T47D (cell line): ENCODE results near the gene BANK1.

Experiments
- DNase-seq, 2 experiments: peaks; one replicate each; pipeline versions ENCODE4 v3.0.0 to v3.0.0-alpha.2; 2011 to 2012; ENCODE audit warnings: low read depth in 1 of 2, low spot score in 1 of 2
- JUND ChIP-seq: IDR thresholded peaks from 2 replicates; pipeline ENCODE4 v1.6.1; 2012; ENCODE audit warnings: low read depth
- in situ Hi-C: cut with HindIII; loops from 2 replicates; pipeline ENCODE4 v1.10.0; 2016; ENCODE audit warnings: low sequenced_read_pairs, low pct_unique_long_range_greater_than_20kb

The BANK1 gene

GRCh38 chr4:101790521-101791181 is at the start of gene BANK1:
TSS of gene BANK1 (plus strand) at chr4:101790730. CDS start at chr4:101790881, 151 bp downstream.
- in situ Hi-C loops: no loop called here
- no peak for TF ChIP-seq JUND
- no peak for DNase-seq

DNA sequence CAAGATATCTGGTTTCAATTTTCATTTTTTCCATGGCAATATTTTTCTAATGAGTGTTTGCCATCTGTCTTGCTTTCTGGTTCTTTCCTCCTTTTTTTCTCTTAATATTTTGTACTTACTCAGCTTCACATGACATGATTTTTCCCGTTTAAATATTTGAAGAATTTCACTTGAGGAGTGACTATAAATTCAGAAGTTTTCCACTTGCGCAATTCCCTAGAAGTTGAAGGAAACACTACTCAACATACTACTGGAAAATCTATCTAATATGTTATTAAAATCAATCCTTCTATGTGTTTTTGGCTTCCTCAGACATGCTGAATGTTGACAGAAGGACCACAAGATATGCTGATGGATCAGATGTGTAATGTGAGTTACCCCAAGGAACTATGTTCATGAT is 36.8 kb upstream of the BANK1 start:
- in situ Hi-C loops: no loop called here
- DNase-seq: no peak
- no peak for TF ChIP-seq JUND

DNA sequence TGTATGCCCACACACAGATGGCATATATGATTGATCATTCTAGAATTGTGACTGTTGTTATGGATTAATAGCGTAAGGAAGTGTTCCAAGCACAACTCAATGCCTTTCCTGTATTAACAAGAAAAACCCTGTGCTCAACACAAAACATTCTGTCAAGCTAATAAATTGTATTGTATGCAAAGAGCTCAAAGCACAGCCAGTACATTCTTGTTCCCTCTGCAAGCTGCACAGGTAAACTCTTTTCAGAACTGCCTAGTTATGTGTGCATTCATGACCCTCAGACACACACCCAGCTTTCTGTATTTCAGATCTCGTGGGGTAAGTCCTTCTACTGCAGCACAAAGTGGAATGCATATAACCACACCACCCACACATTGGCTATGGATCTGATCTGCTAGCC is 34.3 kb upstream of the BANK1 start:
- no peak for TF ChIP-seq JUND
- in situ Hi-C loops: no loop called here
- no peak for DNase-seq

DNA sequence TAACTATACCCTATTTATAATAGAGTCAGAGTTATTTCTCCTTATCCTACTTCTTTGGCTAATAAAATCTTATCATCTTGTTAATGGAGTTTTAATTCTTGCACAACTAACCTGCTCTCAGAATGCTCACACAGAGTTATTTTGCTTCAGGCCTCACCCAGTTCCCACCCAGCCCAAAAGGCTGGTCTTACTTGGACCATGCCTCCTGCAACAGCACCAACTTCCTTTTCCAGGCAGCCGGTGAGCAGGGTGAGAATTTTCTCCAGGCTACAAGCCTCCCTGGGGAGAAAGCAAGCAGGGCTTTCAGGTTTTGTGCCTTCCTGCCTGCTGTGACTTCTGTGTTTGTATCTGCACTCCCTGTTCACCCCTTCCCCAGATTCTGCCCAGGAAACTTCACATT is 29.1 kb upstream of the BANK1 start:
- DNase-seq: no peak
- TF ChIP-seq JUND: no peak
- in situ Hi-C loops: no loop called here

DNA sequence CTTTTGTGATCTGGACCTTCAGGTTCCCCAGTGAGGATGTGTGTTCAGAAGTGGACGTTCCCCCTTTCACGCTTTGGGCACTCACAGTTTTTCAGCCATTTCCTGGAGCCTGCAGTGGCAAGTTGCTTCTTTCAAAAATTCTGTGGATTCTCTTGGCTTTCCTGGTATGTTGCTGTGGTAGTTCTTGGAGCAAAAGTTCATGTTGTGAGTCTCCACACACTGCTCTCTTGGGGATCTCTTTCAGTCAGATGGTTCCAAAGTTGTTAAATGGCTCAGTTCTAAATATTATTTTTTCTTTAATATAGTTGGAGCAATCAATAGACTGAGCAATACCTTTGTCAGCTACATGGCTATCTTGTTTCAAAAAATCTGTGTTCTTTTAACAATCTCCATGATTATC is 28.5 kb upstream of the BANK1 start:
- in situ Hi-C loops: no loop called here
- TF ChIP-seq JUND: no peak
- no peak for DNase-seq

GRCh38 chr4:101762534-101762933 is 28.0 kb upstream of the BANK1 start:
- no peak for DNase-seq
- in situ Hi-C loops: no loop called here
- TF ChIP-seq JUND: no peak

- DNase-seq: no peak
- no peak for TF ChIP-seq JUND
- in situ Hi-C loops: no loop called here
Measured at GRCh38 chr4:101763576-101763975, 27.0 kb upstream of the BANK1 start.

GRCh38 chr4:101774807-101775206 is 15.7 kb upstream of the BANK1 start:
- in situ Hi-C loops: no loop called here
- no peak for TF ChIP-seq JUND
- no peak for DNase-seq

DNA sequence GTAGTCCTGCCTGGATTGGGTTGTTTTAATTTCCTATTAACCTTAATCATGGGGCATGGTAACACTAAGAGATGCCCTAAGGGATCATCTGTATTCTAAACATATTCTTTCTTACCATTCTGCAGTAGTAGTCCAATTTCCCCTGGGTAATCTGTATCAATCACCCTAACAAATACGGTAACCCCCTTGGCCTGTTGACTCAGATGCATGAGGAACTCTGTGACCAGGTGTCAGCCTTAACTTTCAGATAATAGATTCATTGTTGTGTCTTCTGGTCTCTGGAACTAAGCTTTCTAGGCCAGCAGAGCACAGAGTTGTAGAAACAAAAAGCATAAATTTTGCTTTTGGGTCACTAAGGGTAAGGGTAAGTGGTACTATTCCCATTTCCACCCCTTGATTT is 13.1 kb upstream of the BANK1 start:
- no peak for TF ChIP-seq JUND
- in situ Hi-C loops: no loop called here
- DNase-seq: no peak

DNA sequence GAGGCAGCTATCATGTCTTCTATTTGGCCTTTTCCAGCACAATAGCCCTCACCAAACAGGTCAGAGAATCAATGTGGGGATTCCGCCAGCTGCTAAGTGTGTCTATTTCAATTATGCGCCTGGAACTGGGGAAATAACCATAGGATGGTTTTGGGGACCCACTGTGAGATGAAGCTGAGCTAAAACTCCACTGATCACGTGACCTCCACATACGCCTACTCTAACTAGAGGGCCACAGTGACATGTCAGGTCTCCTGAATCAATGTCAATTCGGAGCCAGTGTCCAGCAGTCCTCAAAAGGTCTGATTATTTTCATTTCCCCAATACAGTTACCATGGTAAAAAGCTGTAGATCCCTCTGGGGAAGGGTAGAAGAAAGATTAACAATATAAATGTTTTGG is 10.2 kb upstream of the BANK1 start:
- in situ Hi-C loops: no loop called here

GRCh38 chr4:101782546-101782945 is 8.0 kb upstream of the BANK1 start:
- DNase-seq: no peak
- TF ChIP-seq JUND: no peak
- in situ Hi-C loops: no loop called here

More for the DNA sequence above, 10.2 kb upstream of the BANK1 start:
- TF ChIP-seq JUND: no peak
- no peak for DNase-seq

- TF ChIP-seq JUND: no peak
- no peak for DNase-seq
- in situ Hi-C loops: no loop called here
Measured at GRCh38 chr4:101784957-101785356, 5.6 kb upstream of the BANK1 start.

DNA sequence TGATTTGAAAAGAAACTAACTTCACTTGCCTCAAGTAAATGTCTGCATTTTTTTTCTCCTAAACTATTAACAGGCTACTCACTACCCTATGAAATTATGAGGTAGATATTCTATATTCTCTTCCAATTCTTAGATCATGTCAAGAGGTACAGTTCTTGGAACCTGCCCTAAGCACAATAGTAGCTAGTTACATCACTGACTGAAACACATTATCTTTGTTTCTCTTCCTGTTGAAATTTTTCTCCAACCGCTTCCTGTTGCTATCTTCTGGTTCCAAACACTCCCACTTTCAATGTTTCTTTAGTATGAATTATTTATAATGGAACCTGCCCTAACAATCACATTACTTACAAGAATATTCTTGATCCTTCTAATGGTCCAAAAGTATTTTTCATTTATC is 5.0 kb upstream of the BANK1 start:
- no peak for DNase-seq
- TF ChIP-seq JUND: no peak
- in situ Hi-C loops: no loop called here

GRCh38 chr4:101787701-101788316 is 2.7 kb upstream of the BANK1 start:
- in situ Hi-C loops: no loop called here
- TF ChIP-seq JUND: no peak
- no peak for DNase-seq
